Measurements from ENCODE around the gene IL17RE.
"Not testable (repeated sequence)": the region's sequence is repeated elsewhere in the genome, so short reads cannot be mapped to it uniquely, and the experiment has no call there.

Gene IL17RE, protein sequence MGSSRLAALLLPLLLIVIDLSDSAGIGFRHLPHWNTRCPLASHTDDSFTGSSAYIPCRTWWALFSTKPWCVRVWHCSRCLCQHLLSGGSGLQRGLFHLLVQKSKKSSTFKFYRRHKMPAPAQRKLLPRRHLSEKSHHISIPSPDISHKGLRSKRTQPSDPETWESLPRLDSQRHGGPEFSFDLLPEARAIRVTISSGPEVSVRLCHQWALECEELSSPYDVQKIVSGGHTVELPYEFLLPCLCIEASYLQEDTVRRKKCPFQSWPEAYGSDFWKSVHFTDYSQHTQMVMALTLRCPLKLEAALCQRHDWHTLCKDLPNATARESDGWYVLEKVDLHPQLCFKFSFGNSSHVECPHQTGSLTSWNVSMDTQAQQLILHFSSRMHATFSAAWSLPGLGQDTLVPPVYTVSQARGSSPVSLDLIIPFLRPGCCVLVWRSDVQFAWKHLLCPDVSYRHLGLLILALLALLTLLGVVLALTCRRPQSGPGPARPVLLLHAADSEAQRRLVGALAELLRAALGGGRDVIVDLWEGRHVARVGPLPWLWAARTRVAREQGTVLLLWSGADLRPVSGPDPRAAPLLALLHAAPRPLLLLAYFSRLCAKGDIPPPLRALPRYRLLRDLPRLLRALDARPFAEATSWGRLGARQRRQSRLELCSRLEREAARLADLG

DNA sequence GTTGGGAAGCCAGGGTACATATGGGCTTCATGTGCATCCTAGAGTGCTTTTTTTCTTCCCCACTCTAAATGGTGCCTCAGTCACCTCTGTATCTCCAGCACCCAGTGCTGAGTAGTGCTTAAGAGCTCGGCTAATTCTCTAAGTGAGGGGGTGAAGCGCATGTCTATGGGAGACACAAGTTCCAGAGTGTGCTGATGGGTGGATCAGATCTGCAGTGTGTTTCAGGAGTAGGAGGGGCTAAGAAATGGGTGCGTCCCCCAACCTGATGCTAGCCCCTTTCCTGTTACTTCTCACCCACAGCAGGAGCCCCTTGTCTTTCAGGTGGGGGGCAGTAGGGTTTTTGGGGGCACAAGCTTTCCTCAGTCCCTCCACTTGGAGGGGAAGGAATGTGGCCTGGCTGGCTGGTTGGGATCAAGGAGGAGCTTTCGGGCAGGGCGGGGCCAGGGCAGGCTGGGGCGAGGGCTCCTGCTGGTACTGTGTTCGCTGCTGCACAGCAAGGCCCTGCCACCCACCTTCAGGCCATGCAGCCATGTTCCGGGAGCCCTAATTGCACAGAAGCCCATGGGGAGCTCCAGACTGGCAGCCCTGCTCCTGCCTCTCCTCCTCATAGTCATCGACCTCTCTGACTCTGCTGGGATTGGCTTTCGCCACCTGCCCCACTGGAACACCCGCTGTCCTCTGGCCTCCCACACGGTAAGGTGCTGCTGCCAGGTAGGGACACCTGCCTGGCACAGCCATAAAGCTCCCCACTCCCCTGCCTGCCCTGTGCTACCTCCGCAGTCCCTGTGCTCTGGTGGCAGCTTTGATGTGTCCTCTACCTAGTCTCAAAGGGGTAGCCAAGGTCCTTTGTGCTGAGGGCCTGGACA, at the start of gene IL17RE:
TSS of gene IL17RE (plus strand) at position 477 of the 866 bp plus-strand sequence. CDS start at position 562, 85 bp downstream.
- no peak for DNase-seq (ENCODE audit: low read depth in 2 of 2)

DNA sequence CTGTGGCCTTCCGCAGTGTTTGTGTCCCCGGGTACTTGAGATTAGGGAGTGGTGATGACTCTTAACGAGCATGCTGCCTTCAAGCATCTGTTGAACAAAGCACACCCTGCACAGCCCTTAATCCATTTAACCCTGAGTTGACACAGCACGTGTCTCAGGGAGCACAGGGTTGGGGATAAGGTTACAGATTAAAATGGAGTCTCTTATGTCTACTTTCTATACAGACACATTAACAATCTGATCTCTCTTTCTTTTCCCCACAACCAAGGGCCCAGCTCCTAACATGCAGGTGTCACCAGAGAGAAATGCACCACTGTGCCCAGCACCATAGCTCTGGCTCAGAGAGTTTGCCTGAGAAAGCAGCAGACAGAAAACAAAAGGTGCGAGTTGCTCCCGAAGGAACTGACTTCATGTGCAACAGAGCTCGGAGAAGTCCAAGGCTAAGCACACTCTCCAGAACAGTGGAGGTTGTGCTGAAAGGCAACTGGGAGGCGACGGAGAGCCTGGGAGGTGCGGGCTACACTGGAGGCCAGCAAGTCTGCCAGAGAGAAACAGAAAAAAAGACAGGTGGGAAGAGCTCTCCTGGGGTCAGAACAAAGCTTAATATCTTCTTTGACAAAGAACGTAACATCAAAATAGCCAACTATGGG, 48.2 kb upstream of the IL17RE start:
- not testable (repeated sequence) for DNase-seq (ENCODE audit: low read depth in 2 of 2)

DNA sequence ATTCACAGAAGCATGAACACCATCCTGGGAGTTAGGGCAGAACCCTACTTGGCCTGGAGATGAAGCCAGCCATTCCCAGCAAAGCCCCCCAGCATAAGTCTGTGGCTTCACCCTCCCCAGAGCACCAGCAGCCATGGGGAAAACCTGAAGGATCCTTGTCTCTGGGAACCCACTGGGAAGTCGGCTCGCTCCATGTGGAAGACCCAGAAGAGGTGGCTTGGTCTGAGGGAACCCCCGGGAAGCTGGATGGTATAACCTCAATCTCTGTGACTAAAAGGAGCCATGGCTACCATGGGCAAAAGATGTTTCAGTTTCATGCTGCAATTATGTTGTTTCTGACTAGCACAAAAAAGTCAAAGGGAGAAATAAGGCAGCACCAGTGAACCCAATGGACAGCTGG, 47.1 kb upstream of the IL17RE start:
- DNase-seq (ENCODE audit: low read depth in 2 of 2) = no peak

DNA sequence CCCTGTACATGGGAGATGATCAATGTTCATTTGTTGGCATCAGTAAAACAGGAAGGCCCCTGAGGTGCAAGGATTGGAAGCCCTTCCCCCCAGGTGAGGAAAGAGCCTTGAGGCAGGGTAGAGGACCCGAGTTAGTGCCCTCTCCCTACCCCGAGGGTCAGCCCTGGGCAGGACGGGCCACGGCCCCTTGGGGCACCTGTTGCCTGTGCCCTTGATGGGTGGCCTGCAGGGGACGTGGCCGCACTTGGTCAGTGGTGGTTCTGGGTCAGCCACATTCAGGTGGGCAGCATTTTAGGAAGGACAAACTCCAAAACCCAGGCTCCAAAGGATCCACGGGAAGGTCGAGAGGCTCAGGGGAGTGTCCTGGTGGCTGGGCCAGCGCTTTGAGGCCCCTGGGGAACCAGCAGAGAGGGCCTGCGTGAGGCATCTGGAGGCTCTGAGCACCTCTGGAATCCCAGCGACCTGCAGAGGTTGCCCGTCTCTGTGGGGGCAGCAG, 43.1 kb upstream of the IL17RE start:
- DNase-seq (ENCODE audit: low read depth in 2 of 2) = no peak

DNA sequence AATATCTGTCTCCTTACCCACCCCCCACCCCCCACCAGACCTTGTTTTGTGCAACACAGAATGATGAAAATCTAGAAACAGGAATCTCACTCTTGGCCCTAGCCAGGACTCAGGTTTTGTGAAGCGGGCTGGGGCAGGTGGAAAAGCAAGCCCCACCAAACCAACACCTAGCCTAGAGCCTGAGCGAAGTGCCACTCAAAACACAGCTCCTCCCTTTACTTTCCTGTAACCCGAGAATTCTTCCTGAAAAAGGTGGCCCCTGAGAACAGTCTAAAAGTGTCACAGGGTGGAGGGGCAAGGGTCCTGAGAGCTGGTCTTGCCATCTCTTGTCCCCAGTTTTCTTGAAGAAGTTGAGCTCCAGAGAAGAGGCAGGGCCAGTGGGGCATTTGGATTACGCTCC, 41.4 kb upstream of the IL17RE start:
- DNase-seq (ENCODE audit: low read depth in 2 of 2) = no peak

DNA sequence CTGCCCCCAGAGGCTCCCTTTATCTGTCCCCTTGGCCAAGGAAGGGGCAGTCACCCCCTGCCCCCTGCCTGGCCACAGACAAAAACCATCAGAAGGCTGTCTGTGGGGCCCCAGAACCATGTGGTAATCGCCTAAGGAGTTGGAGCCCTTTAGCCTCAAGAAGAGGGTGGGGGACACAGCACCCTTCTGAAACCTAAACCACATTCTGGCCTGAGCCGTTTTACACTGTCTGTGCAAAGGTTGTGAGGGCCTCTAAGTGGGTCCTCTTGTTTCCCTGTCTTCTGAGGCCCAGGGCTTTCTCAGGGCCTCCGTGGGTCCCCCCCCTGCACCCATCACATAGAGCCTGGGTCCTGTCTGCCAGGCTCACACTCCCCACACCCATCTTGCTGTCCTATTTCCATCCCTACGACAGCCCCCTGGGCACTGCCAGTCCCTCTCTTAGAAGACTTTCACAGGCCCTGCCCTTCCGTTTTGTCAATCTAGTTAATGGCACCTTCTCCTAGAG, 41.0 kb upstream of the IL17RE start:
- DNase-seq (ENCODE audit: low read depth in 2 of 2) = no peak

DNA sequence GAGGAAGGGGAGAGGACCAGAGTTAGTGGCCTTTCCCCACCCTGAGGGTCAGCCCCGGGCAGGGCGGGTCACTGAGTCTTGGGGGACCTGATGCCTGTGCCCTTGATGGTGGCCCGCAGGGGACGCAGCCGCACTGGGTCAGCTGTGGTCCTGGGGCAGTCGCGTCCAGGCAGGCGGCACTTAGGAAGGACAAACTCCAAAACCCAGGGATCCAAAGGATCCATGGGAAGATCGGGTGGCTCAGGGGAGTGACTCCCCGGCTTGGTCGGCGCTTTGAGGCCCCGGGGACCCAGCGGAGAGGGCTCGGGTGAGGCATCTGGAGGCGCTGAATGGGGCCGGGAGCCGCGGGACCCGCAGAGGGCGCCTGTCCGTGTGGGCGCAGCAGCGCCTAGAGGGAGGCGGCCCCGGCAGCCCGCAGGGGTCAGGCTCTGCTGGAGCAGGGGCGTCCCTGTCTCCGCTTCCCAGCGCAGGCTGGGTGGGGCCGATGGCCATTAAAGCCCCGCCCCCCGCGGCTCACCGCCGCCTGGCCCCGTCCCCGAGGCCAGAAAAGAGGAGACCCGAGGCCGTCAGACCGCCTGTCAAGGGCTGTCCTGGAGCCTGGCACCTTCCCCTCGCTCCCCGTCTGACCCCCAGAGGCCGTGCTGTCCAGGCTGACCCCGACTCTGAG, 40.1 kb upstream of the IL17RE start:
- no peak for DNase-seq (ENCODE audit: low read depth in 2 of 2)

DNA sequence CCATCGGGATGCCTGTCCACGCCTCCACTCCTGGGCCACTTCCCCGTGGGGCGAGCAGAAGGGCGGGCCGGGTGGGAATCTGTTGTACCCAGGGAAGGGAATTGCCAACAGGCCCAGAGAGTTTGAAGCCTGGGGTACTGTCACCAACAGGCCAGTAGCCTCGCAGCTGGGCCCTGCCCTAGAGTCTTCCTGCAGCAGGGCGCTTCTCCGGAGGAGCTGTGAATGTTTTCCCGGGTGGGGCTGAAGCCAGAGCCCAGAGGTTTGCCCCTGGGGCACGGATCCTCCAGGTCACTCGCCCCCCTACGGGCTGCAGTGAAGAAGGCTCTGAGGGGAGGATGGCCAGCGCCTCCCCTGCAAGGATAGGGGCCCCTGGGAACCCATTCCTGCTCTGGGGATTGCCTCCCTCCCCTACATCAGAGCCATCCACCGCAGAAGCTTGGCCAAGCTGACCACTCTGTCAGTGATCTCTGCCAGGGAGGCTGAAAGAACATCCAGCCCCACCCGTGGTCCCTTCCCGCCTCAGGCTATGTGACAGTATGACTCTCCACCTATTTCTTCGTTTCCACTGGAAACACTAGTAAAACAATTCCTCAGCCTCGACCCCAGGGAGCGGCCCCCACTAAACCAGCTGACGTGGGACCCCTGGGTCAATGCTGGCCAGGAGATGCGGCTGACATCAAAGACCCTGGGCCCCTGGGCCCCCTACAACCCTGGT, 39.4 kb upstream of the IL17RE start:
- no peak for DNase-seq (ENCODE audit: low read depth in 2 of 2)

DNA sequence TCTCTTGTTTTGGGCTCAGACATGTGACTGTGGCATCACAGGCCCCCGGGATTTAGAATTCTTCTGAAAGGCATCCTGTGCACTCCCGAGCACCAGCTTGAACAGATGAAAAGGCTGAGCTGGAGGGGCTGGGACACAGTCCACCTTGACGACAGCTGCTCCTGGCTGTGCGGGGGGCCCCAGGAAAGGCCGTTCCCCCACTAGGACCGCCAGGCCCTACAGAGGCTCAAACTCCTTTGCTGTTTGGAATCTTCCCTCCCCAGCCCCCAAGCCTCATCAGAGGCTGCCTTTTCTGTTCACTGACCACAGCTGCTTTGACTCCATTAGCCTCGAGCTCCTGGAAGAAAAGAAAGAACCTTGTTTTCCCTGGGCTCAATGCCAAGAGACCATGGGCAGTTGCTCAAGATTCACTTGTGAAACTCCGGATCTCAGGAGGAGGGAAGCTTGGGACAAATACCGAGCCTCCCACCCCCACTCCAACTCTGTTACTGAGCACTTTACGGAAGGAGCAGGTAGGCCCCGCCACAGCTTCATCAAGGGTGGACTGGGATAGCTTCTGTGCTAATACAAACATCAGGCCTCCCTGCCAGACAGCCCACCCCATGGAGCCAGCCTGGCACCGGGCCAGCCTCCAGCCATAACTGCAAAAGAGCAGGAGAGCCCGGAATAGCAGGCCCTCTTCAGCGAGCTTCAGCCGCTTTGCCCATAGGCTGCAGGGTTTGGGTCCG, 38.3 kb upstream of the IL17RE start:
- no peak for DNase-seq (ENCODE audit: low read depth in 2 of 2)

DNA sequence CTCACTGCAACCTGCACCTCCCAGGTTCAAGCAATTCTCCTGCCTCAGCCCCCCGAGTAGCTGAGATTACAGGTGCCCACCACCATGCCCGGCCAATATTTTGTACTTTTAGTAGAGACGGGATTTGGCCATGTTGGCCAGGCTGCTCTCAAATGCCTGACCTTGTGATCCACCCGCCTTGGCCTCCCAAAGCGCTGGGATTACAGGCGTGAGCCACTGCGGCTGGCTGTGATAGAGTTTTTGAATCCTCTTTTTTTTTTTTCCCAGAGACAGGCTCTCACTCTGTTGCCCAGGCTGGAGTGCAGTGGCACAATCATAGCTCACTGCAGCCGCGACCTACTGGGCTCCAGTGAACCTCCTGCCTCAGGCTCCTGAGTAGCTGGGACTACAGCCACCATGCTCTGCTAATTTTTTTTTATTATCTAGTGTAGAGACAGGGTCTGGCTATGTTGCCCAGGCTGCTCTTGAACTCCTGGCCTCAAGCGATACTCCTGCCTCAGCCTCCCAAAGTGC, 37.5 kb upstream of the IL17RE start:
- DNase-seq (ENCODE audit: low read depth in 2 of 2) = not testable (repeated sequence)

DNA sequence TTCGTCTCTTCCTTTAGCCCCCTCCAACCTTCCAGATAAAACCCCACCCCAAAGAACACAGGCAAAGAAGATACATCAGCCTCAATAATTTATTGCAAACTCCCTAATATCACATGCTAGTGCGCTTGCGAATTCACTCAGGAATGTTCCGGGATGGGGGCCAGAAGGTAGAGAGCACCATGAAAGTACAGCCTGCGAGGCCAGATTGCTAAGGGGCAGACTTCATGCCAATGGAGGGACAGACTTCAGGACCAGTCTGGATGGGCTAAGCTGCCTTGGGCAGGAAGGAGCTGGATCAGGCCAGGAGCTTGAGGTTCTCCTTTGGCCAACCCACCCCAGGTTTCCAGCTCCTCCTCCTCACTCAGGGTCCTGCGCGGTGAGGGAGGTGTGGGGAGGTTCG, 36.0 kb upstream of the IL17RE start:
- no peak for DNase-seq (ENCODE audit: low read depth in 2 of 2)

DNA sequence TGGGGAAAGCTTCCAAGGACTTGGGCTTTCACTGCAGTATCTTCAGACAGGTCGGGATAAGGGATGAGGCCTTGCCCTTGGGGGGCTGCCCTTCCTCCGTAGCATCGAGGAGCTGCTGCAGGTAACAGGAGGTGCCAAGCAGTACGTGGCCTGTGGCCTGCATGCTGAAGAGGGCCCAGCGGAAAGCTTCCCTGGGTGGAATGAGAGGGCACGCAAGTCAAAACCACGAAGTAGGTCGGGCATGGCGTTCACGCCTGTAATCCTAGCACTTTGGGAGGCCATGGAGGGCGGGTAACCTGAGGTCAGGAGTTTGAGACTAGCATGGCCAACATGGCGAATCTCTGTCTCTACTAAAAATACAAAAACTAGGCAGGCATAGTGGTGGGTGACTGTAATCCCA, 35.5 kb upstream of the IL17RE start:
- no peak for DNase-seq (ENCODE audit: low read depth in 2 of 2)

DNA sequence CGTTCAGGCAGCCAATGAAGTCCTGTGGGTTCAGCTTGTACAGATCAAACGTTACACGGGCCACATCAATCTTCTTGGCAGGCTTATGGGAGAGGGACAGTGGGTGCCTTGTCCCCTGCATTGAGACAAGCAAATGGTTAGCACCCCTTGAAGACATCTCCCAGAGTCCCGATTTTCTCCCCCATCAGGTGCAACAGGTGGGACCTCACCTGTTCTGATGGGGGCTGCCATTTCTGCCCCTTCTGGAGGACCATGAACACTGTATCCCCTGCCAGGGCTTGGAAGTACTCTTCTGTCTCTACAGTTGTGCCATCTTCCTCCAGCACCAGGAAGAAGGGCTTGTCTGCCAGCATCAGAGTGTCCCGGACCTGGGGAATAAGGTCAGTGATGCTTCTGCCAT, 32.7 kb upstream of the IL17RE start:
- no peak for DNase-seq (ENCODE audit: low read depth in 2 of 2)

DNA sequence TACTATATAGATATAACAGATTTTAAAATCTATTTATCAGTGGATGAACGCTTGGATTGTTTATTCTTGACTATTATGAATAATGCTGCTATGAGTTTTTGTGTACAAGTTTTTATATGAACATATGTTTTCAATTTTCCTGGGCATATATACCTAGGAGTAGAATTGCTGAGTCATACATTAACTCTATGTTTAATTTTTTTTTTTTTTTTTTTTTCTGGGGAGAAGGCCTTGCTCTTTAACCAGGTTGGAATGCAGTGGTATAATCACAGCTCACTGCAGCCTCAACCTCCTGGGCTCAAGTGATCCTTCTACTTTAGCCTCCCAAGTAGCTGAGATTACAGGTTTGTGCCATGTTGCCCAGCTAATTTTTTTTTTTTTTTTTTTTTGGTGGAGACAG, 31.7 kb upstream of the IL17RE start:
- no peak for DNase-seq (ENCODE audit: low read depth in 2 of 2)

DNA sequence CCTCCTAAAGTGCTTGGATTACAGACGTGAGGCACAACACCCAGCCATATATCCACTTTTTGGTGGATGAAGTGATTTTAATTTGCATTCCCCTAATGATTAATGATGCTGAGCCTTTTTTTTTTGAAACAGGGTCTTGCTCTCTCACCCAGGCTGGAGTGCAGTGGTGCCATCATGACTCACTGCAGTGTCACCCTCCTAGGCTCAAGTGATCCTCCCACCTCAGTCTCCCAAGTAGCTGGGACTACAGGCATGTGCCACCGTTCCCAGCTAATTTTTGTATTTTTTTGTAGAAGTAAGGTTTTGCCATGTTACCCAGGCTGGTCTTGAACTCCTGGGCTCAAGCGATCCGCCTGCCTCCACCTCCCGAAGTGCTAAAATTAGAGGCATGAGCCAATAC, 30.6 kb upstream of the IL17RE start:
- not testable (repeated sequence) for DNase-seq (ENCODE audit: low read depth in 2 of 2)

DNA sequence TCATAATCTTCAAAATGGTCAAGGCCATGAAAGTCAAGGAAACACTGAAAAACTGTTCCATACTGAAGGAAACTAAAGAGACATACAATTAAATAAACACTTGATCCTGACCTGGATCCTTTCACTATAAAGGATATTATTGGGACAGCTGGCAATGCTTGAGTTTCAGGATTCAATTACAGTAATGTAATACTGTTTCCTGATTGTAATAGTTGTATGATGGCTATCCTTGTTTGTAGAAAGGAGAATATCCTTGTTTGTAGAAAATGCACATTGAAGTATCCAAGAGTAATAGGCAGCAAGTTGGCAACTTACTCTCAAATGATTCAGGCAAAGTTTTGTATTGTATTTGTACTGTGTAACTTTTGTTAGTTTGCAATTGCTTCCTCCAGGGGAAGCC, 27.2 kb upstream of the IL17RE start:
- no peak for DNase-seq (ENCODE audit: low read depth in 2 of 2)

DNA sequence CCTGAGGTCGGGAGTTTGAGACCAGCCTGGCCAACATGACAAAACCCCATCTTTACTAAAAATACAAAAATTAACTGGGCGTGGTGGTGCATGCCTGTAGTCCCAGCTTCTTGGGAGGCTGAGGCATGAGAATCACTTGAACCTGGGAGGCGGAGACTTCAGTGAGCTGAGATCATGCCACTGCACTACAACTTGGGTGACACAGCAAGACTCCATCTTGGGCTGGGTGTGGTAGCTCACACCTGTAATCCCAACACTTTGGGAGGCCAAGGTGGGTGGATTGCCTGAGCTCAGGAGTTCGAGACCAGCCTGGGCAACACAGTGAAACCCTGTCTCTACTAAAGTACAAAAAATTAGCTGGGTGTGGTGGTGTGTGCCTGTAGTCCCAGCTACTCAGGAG, 26.4 kb upstream of the IL17RE start:
- DNase-seq (ENCODE audit: low read depth in 2 of 2) = not testable (repeated sequence)

DNA sequence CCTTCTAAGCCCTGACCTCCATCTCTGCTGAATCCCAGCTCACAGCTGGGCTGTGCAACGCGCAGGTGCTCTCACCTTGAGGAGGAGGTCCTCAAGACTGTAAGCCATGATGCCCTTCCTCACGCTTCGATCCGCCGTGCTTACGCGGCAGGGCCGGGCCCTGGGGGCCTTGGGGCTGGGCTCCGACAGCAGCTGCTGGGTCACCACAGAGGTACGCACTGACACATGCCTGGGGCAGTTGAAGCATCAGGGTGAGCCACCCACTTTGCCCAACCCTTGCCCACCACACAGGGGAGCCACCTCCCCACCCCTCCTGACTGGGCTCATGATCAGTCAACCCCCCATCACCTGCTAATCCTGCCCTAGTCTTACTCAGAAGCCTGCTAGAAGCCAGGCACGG, 25.7 kb upstream of the IL17RE start:
- no peak for DNase-seq (ENCODE audit: low read depth in 2 of 2)

DNA sequence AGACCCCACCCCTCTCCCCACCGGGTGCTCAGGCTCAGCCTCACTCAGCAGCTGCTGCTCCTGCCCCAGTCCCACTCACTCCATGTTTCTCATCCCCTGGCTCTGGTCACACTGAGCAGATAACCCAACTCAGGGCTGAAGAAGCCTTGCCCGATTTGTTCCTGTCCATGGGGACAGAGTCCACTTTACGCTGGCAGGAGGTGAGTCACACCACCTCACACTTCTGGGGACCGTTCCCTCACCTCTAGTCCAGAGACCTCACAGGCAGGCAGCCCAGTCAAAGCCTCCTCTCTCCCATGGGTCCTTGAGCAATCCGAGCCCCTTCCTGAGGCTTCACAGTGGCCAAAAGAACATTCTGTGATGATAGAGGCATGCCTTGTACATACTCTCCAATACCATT, 23.9 kb upstream of the IL17RE start:
- no peak for DNase-seq (ENCODE audit: low read depth in 2 of 2)

All from stimulated activated CD8-positive, alpha-beta memory T cell treated with anti-CD3 and anti-CD28 coated beads, Interleukin-7, amount 100 ng/mL, for 1 hour (primary cell).